Measurements from ENCODE around the gene URM1.

Gene URM1

GRCh38 chr9:128358861-128359260 lies 12.3 kb upstream of the URM1 start:
- TF ChIP-seq, protein P1, sequence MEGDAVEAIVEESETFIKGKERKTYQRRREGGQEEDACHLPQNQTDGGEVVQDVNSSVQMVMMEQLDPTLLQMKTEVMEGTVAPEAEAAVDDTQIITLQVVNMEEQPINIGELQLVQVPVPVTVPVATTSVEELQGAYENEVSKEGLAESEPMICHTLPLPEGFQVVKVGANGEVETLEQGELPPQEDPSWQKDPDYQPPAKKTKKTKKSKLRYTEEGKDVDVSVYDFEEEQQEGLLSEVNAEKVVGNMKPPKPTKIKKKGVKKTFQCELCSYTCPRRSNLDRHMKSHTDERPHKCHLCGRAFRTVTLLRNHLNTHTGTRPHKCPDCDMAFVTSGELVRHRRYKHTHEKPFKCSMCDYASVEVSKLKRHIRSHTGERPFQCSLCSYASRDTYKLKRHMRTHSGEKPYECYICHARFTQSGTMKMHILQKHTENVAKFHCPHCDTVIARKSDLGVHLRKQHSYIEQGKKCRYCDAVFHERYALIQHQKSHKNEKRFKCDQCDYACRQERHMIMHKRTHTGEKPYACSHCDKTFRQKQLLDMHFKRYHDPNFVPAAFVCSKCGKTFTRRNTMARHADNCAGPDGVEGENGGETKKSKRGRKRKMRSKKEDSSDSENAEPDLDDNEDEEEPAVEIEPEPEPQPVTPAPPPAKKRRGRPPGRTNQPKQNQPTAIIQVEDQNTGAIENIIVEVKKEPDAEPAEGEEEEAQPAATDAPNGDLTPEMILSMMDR (IDR thresholded peaks at IDR 0.05; ENCODE audit: low read depth, low read length) = no peak
- no peak for TF ChIP-seq POLR2A (IDR thresholded peaks at IDR 0.05; ENCODE audit: extremely low read depth, insufficient read length)
- TF ChIP-seq, protein P2, sequence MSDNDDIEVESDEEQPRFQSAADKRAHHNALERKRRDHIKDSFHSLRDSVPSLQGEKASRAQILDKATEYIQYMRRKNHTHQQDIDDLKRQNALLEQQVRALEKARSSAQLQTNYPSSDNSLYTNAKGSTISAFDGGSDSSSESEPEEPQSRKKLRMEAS (IDR thresholded peaks at IDR 0.05; ENCODE audit: low read depth, low read length) = no peak
- TF ChIP-seq MYC (IDR thresholded peaks at IDR 0.05; ENCODE audit: low read depth, low read length) = no peak
- H3K4me3 ChIP-seq (ENCODE audit: low read depth, low read length) = no peak overlapping the region
- no peak for DNase-seq (ENCODE audit: low read depth)

DNA sequence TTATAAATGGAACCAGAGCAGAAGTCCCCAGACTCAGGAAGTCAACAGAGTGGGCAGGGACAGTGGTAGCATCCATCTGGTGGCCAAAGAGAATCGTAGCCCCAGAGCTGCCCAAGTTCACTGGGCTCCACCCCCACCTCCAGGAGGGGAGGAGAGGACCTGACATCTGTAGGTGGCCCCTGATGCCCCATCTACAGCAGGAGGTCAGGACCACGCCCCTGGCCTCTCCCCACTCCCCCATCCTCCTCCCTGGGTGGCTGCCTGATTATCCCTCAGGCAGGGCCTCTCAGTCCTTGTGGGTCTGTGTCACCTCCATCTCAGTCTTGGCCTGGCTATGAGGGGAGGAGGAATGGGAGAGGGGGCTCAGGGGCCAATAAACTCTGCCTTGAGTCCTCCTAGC lies 10.3 kb upstream of the URM1 start:
- no peak for TF ChIP-seq POLR2A (IDR thresholded peaks at IDR 0.05; ENCODE audit: extremely low read depth, insufficient read length)
- TF ChIP-seq, protein P1 (IDR thresholded peaks at IDR 0.05; ENCODE audit: low read depth, low read length) = no peak
- no peak for TF ChIP-seq MYC (IDR thresholded peaks at IDR 0.05; ENCODE audit: low read depth, low read length)
- TF ChIP-seq, protein P2 (IDR thresholded peaks at IDR 0.05; ENCODE audit: low read depth, low read length) = no peak
- DNase-seq (ENCODE audit: low read depth) = no peak

GRCh38 chr9:128361296-128361985 lies 9.7 kb upstream of the URM1 start:
- no peak for TF ChIP-seq MYC (IDR thresholded peaks at IDR 0.05; ENCODE audit: low read depth, low read length)
- TF ChIP-seq, protein P2 (IDR thresholded peaks at IDR 0.05; ENCODE audit: low read depth, low read length) = no peak
- TF ChIP-seq, protein P1 (IDR thresholded peaks at IDR 0.05; ENCODE audit: low read depth, low read length) = no peak
- no peak for TF ChIP-seq POLR2A (IDR thresholded peaks at IDR 0.05; ENCODE audit: extremely low read depth, insufficient read length)
- no peak overlapping the region for H3K4me3 ChIP-seq (ENCODE audit: low read depth, low read length)
- DNase-seq (ENCODE audit: low read depth) = no peak

More for the DNA sequence above, 10.3 kb upstream of the URM1 start:
- no peak overlapping the region for H3K4me3 ChIP-seq (ENCODE audit: low read depth, low read length)

DNA sequence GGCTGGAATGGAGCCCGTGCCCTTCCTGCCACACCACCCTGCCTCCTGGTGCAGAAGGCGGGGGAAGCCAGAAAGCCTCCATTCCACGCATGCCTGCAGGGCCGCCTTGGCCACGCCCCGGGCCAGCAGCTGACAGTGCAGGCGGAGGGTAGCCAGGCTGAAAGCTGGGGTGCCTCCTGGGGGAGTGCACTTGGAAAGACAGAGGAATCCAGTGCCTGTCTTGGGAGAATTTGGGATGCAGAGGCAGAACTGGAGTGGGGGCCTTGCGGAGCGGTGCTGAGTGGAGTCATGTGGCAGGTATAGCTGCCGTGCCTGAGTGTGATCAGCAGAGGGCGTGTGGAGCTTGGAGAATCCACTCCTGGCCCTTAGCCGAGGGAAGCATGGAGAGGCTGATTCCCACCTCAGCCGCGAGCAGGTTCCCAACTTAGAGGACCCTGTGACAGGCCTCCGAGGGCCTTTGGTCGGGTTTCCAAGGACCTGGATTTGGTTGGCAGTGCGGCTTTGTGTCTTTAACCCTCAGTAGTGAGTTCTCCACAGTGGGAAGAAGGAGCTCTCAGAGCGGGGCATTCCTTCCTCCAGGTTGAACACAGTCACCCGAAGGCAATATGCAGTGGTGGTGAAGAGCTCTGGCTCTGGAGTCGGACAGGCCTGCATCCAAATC lies 9.1 kb upstream of the URM1 start:
- DNase-seq (ENCODE audit: low read depth) = peak; percentile 70
- TF ChIP-seq POLR2A (IDR thresholded peaks at IDR 0.05; ENCODE audit: extremely low read depth, insufficient read length) (no peak), MYC (IDR thresholded peaks at IDR 0.05; ENCODE audit: low read depth, low read length) (no peak)
- TF ChIP-seq, protein P1 (IDR thresholded peaks at IDR 0.05; ENCODE audit: low read depth, low read length) = peak; percentile 84
- TF ChIP-seq, protein P2 (IDR thresholded peaks at IDR 0.05; ENCODE audit: low read depth, low read length) = peak; percentile 72; the same call in 1 of the 2 replicates
- no peak overlapping the region for H3K4me3 ChIP-seq (ENCODE audit: low read depth, low read length)

DNA sequence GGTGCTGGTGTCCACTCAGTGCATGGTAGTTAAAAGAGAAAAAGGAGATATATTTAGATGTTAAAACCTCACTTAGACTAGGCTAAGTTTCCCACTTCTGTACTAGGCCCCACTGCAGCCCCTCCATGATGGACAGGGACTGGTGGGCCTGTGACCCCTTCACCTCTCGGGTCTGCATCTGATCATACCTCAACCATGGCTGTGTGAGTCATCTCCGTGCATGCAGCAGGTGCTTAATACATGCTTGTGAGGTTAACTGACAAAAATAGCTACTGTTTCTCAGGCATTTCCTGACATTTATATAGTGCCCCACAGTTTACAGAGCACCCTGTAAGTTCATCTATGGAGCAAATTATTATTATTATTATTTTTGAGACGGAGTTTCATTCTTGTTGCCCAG lies 8.4 kb upstream of the URM1 start:
- no peak for DNase-seq (ENCODE audit: low read depth)
- no peak for TF ChIP-seq POLR2A (IDR thresholded peaks at IDR 0.05; ENCODE audit: extremely low read depth, insufficient read length)
- TF ChIP-seq, protein P2 (IDR thresholded peaks at IDR 0.05; ENCODE audit: low read depth, low read length) = no peak
- TF ChIP-seq, protein P1 (IDR thresholded peaks at IDR 0.05; ENCODE audit: low read depth, low read length) = no peak
- no peak for TF ChIP-seq MYC (IDR thresholded peaks at IDR 0.05; ENCODE audit: low read depth, low read length)
- H3K4me3 ChIP-seq (ENCODE audit: low read depth, low read length) = no peak overlapping the region
